Activated naive CD8-positive, alpha-beta T cell treated with anti-CD3 and anti-CD28 coated beads, Interleukin-2, amount 10 ng/mL, durations not matched to agents 7 days and 5 days (primary cell): ENCODE results near the gene METTL3. TPM values are rescaled to one million over a fixed set of nuclear protein-coding genes. Genes with fewer than 3 reads are reported as not detected.
"Not testable (repeated sequence)": the region's sequence is repeated elsewhere in the genome, so short reads cannot be mapped to it uniquely, and the experiment has no call there.

Experiments used
- ATAC-seq: fragments of 150-1000 bp; cut with Tn5 transposase; one replicate; pipeline ENCODE4 v1.10.0; 2021; ENCODE audit warnings: low read depth, moderate library complexity
- POLR2A ChIA-PET: fragments of 350-600 bp; sonication (Branson Sonifier 250); formaldehyde crosslinking; loops from one replicate; lab custom pipeline; 2021; ENCODE audit warnings: antibody characterized with exemption; lab: Charles Lee
- DNase-seq: peaks from one replicate; pipeline ENCODE4 v3.0.0; 2021
- H3K27ac Mint-ChIP-seq: one replicate; pipeline ENCODE4 v1.8.0; 2022; ENCODE audit warnings: mild to moderate bottlenecking, mixed read lengths
- H3K27me3 Mint-ChIP-seq: one replicate; pipeline ENCODE4 v1.8.0; 2022; ENCODE audit warnings: mild to moderate bottlenecking, moderate library complexity, mixed read lengths
- H3K36me3 Mint-ChIP-seq: one replicate; pipeline ENCODE4 v1.8.0; 2021; ENCODE audit warnings: mild to moderate bottlenecking, mixed read lengths
- H3K4me1 Mint-ChIP-seq: one replicate; pipeline ENCODE4 v1.8.0; 2021; ENCODE audit warnings: mixed read lengths
- H3K4me3 Mint-ChIP-seq: one replicate; pipeline ENCODE4 v1.8.0; 2022; ENCODE audit warnings: mild to moderate bottlenecking, moderate library complexity, mixed read lengths
- H3K9me3 Mint-ChIP-seq: one replicate; pipeline ENCODE4 v1.8.0; 2021; ENCODE audit warnings: mixed read lengths
- total RNA-seq, 2 experiments: library from RNA; stranded (reverse); gene quantifications; one replicate each; pipeline ENCODE4 v1.2.3, GENCODE V29; 2021

METTL3 gene
- total RNA-seq = 10 to 100 TPM; 89.2 to 90.9 TPM

DNA sequence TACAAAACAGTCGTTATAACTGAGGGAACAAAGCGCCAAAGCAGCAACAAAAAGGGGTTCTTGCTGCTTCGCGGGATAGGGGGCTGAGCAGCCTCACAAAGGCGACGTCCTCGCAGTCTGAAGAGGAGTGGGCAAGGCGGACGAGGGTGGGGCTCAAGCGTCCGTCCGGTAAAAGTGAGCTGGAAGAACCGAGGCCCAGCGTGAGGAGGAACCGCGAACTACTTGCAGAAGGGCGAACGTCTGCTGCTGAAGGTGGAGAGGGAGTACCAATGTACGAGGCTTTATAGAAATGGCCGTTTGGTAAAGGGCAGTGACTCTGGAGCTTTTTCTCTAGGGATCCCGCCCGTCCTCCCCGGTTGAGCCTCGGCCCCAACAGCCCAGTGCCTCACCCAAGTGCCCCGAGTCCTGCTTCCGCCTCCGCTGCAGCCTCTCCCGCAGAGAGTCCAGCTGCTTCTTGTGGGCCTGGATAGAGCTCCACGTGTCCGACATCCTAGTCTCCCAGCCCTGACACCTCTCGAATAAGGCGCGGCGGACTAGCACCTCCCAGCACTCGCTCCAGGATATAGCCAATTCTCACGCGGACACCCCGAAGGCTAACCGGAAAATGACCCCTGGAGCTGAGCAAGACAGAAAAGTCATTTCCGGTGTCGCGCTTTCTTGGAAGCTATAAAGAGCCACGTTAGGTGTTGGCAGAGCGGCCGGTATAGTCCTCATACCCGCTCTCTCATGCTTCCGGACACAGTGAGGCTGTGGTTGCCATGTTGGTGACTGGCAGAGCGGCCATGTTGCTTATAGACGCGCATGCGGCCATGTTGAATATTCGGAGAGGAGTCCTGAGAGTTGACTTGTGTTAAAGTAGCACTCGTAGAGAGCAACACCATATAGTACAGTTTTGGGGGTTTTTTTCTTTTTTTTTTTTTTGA, at the start of gene METTL3:
TSS of gene METTL3 (minus strand) at position 606 of the 923 bp plus-strand sequence. CDS start at position 489, 117 bp downstream.
- peak; percentile 100 for ATAC-seq
- H3K4me1 Mint-ChIP-seq = peaks cover 21% of the 10 kb centered on the region

DNA sequence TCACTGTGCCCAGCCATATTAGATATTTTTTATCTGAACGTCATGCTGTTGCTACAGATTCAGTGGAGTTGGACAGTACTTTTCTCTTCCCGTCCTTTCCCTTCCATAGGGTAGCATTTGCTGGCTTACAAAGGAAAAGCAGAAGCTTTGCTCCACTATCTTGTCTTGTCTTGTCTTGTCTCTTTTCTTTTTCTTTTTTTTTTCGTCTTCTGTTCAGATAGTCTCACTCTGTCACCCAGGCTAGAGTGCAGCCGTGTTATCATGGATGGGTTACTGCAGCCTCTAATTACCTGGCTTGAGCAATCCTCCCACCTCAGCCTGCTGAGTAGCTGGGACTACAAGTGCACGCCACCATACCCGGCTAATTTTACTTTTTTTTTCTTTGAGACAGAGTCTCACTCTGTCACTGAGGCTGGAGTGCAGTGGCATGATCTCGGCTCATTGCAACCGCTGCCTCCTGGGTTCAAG, 47.6 kb upstream of the METTL3 start:
- Mint-ChIP-seq H3K27ac (no peak overlapping the region), H3K4me3 (no peak overlapping the region)

More for the DNA sequence above, at the start of gene METTL3:
- Mint-ChIP-seq H3K9me3 (no peaks in the 10 kb centered on the region), H3K4me3 (peak within 1 kb of the TSS; percentile 95), H3K36me3 (peaks cover 13% of the 10 kb centered on the region), H3K27ac (peak within 1 kb of the TSS; percentile 96), H3K27me3 (peaks cover 5% of the 10 kb centered on the region)
- POLR2A ChIA-PET = interaction anchor here (0.6 to 5.2 kb wide), 13 partner anchors 9 to 1547 kb away, joined by 3 to 48 read pairs (median 5); partner anchors contain the start of genes CHD8, DAD1, RAB2B and SALL2
- peak; percentile 83 for DNase-seq

DNA sequence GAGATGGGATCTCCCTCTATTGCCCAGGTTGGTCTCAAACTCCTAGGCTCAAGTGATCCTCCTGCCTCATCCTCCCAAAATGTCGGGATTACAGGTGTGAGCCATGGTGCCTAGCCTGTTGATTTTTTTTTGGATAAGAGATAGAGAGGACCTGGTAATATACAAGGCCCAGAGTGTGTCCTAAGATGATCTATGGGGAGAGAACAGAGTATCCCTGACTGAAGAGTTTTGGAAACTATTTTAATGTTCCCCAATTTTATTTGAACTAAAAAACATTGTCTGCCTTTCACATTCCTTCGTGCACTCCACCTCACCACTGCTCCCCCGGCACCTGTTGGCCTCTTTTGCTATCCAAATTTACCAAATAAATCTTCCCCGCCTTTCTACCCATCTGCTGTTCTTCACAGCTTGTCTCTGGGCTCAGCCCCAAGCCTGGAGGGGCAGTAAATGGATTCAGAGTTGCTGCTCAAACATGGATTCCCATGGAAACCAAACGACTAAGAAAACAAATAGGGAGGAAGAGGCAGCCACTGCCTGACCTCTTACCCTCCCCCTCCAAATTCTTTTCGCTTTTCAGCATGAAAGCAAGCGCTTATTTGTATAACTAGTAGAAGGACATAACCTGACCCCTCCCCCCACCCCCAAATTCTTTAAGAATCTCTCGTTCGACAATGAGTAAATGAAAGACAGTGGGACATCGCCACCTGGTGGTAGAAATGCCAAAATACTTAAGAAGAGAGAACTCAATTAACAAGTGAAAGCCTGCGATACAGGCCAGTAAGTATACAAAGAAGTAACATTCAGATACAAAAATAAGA, 46.2 kb upstream of the METTL3 start:
- Mint-ChIP-seq H3K4me1 (peaks cover 6% of the 10 kb centered on the region), H3K36me3 (no peaks in the 10 kb centered on the region), H3K4me3 (peak overlapping the region; percentile 27), H3K9me3 (no peaks in the 10 kb centered on the region), H3K27me3 (peaks cover 8% of the 10 kb centered on the region), H3K27ac (peak overlapping the region; percentile 2)
- peak; percentile 36 for DNase-seq
- ATAC-seq = no peak
- POLR2A ChIA-PET = interaction anchor here (1.1 to 1.4 kb wide), 3 partner anchors 27 to 63 kb away, joined by 3 to 6 read pairs (median 3); no protein-coding TSS in a partner anchor

More for the DNA sequence above, 47.6 kb upstream of the METTL3 start:
- H3K27me3 Mint-ChIP-seq = peaks cover 7% of the 10 kb centered on the region
- H3K9me3 Mint-ChIP-seq = no peaks in the 10 kb centered on the region
- POLR2A ChIA-PET = no interaction called here
- no peaks in the 10 kb centered on the region for H3K36me3 Mint-ChIP-seq
- H3K4me1 Mint-ChIP-seq = peaks cover 6% of the 10 kb centered on the region
- ATAC-seq (no peak), DNase-seq (no peak)

DNA sequence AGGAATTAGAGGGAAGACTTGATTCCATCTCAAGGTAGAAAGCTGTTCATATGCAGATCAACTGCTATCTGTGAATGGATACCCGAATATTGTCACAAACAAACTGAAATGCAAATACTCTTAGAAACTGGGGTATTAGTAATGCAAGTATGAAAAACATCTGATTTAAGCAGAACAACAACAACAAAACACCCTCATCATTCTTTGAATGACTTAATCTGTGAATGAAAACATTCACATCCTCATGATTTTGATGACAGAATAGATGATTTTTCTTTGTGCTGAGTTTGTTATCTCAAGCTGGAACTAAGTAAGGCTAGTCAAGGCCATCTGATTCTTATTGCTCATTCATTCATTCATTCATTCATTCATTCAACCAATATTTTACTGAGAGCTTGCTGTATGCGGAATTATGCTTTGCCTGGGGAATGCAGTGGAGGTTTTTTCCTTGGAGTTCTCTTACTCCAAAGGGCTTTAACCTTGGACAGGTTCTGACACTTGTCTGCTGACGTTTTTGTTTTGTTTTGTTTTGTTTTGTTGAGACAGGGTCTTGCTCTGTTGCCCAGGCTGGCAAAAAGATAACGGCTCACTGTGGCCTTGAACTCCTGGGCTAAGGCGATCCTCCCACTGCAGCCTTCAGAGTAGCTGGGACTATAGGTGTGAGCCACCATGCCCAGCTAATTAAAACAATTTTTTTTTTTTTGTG, 45.4 kb upstream of the METTL3 start:
- Mint-ChIP-seq H3K27me3 (peaks cover 5% of the 10 kb centered on the region), H3K27ac (no peak overlapping the region), H3K9me3 (no peaks in the 10 kb centered on the region), H3K4me1 (peaks cover 6% of the 10 kb centered on the region), H3K4me3 (no peak overlapping the region), H3K36me3 (no peaks in the 10 kb centered on the region)
- POLR2A ChIA-PET = interaction anchor here (0.7 to 1.4 kb wide), 5 partner anchors 26 to 80 kb away, joined by 3 to 6 read pairs (median 3); partner anchors contain the start of genes RAB2B and TOX4
- DNase-seq = no peak
- ATAC-seq = no peak

DNA sequence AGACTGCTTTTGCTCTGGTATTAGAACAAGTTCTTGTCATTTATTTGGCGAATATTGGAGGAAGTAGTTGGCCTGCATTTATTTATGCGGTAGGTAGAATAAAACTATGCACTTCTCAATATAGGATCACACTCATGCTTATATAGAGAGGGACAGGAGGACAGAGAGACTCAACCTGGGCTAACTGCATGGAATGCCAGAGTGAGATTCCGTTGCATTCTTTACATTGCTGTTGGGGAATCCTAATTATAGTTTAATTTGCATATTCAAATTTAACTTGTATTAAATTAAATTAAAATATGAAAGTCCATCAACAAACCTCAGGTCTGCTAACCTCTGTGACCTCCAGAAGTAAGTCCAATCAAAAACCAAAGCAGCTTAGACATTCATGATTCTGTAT, 42.1 kb upstream of the METTL3 start:
- peaks cover 6% of the 10 kb centered on the region for H3K4me1 Mint-ChIP-seq
- H3K4me3 Mint-ChIP-seq = no peak overlapping the region
- ATAC-seq (no peak), DNase-seq (no peak)
- POLR2A ChIA-PET = interaction anchor here (0.7 kb wide), 1 partner anchor 1454 kb away, joined by 3 read pairs; no protein-coding TSS in a partner anchor
- H3K9me3 Mint-ChIP-seq = no peaks in the 10 kb centered on the region
- no peaks in the 10 kb centered on the region for H3K36me3 Mint-ChIP-seq
- H3K27ac Mint-ChIP-seq = no peak overlapping the region
- H3K27me3 Mint-ChIP-seq = peaks cover 5% of the 10 kb centered on the region

DNA sequence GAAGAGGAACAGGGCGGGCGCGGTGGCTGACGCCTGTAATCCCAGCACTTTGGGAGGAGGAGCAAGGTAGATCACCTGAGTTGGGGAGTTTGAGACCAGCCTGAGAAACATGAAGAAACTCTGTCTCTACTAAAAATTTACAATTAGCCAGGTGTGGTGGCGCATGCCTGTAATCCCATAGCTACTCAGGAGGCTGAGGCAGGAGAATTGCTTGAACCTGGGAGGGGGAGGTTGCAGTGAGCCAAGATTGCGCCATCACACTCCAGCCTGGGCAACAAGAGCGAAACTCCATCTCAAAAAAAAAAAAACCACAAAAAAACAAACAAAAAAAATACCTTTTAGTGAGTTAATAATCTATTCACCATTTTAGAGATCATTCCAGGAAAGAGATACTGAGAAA, 33.4 kb upstream of the METTL3 start:
- H3K4me3 Mint-ChIP-seq, H3K9me3 Mint-ChIP-seq: not testable (repeated sequence)

DNA sequence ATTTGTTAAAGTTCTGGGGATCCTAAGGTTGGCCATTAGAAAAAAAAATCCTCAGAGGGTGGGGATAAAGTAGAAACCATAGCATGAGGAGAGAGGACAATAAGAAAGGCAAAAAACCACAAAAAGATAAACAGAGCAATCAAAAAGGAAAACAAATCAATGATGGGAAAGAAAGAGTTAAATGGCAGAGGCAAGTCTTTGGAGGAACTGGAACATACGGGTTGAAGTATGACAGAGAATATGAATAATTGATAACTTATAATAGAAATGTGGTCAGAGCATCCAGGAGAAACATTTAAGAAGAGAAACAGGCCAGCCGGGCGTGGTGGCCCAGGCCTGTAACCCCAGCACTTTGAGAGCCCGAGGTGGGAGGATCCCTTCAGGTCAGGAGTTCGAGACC, 32.8 kb upstream of the METTL3 start:
- Mint-ChIP-seq H3K9me3 (no peaks in the 10 kb centered on the region), H3K27ac (no peak overlapping the region), H3K4me1 (no peaks in the 10 kb centered on the region), H3K36me3 (no peaks in the 10 kb centered on the region), H3K4me3 (no peak overlapping the region), H3K27me3 (peaks cover 8% of the 10 kb centered on the region)
- DNase-seq (no peak), ATAC-seq (no peak)
- POLR2A ChIA-PET = no interaction called here

More for the DNA sequence above, 33.4 kb upstream of the METTL3 start:
- H3K36me3 Mint-ChIP-seq, POLR2A ChIA-PET, DNase-seq, H3K27me3 Mint-ChIP-seq, H3K27ac Mint-ChIP-seq, ATAC-seq, H3K4me1 Mint-ChIP-seq: not testable (repeated sequence)

DNA sequence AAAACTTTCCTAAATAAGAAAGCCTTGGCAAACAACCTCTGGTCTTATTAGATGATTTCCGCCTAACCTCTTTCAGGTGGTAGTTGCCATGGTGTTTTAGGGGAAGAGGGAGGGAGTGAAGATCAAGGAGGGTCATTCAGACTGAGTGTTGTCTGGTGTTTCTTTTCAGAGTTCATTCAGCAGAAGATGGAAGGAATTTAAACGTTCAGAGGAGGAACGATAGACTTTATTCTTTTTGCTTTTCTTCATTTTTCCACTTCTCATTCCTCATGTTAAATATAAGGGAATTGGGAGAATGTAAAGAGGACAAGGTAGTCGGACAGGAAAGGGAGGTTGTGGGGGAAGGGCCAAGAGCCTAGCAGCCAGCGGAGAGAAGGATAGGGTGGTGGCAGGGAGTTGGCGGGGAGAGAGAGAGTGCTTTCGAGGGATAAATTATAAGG, 32.4 kb upstream of the METTL3 start:
- POLR2A ChIA-PET = no interaction called here
- Mint-ChIP-seq H3K27ac (no peak overlapping the region), H3K27me3 (peaks cover 12% of the 10 kb centered on the region)

DNA sequence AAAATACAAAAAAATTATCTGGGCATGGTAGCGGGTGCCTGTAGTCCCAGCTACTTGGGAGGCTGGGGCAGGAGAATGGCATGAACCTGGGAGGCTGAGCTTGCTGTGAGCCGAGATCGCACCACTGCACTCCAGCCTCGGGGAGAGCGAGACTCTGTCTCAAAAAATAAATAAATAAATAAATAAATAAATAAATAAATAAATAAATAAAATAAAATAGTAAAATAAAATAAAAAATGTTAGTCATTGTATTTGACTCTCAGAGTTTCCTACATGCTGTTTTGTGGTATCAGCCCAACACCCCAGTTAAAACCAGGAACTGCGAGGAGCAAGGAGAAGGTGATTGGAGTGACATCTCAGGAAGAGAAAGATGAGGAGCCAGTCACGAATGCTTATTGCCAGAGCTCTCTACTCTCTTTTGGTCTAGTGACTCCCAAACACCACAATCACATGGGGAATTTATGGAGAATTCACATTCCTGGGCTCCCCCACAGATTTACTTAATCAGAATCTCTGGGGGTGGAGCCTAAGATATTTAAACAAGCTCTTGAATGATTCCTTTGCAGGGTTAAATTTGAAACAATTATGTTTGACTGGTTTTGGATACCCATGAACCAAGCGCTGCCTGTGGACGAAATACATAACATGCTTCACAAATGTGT, 30.4 kb upstream of the METTL3 start:
- Mint-ChIP-seq H3K36me3 (peaks cover 3% of the 10 kb centered on the region), H3K4me3 (no peak overlapping the region), H3K27me3 (peaks cover 24% of the 10 kb centered on the region), H3K27ac (no peak overlapping the region), H3K9me3 (no peaks in the 10 kb centered on the region), H3K4me1 (peaks cover 5% of the 10 kb centered on the region)
- DNase-seq (no peak), ATAC-seq (no peak)
- POLR2A ChIA-PET = no interaction called here

More for the DNA sequence above, 32.4 kb upstream of the METTL3 start:
- DNase-seq (no peak), ATAC-seq (no peak)
- H3K9me3 Mint-ChIP-seq = no peaks in the 10 kb centered on the region
- no peak overlapping the region for H3K4me3 Mint-ChIP-seq
- H3K36me3 Mint-ChIP-seq = no peaks in the 10 kb centered on the region
- no peaks in the 10 kb centered on the region for H3K4me1 Mint-ChIP-seq

DNA sequence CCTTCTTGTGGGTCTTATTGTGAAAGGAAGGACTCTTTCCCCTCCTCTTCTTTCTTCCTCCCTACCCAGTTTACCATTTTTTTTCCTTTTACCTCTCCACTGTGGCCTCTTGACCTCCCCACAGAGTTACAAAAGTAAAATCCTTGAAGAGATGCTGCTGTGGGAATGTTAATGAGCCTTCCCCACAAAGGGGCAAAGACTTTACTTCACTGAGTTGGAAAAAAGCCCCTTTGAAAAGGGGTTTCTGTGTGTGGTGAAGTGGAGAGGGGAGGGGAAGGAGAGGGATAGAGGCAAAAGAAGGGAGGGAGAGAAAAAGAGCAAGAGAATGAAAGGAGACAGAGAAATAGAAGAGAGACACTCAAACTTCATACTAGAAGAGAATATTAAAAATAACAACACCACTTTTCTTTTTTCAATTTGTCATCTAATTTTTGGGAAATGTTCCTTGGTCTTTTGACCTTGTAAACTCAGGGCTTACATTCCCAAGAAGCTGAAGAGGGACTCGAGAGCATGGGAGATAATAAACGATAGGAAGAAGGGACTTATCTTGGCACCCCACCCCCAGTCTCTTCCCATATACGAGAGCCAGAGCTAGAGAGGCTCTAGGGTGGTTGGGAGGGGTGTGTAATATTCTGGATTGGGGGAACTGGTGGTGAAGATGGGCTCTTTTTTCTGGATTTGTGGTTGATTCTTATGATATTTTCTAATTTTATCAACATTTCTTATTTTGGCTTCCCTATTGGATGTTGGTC, 28.2 kb upstream of the METTL3 start:
- Mint-ChIP-seq H3K9me3 (no peaks in the 10 kb centered on the region), H3K27ac (no peak overlapping the region), H3K4me3 (no peak overlapping the region), H3K4me1 (peaks cover 8% of the 10 kb centered on the region), H3K27me3 (peaks cover 41% of the 10 kb centered on the region), H3K36me3 (peaks cover 3% of the 10 kb centered on the region)
- DNase-seq (no peak), ATAC-seq (no peak)
- POLR2A ChIA-PET = no interaction called here

DNA sequence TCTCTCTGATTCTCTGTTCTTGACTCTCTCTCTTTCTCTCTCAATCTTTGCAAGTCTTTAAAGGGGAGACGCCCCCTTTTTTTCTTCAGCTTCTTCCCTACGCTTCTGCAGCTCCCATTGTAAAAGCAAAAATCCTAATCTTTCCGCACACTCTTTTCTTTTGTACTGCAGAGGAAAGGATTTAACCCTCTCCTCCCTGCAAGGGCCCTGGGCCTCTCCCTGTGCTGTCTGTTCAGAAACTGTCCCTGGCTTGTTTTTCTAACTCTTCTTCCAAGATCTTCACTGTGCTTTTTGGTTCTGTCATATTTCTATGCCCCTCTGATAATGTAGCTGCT, 25.9 kb upstream of the METTL3 start:
- Mint-ChIP-seq H3K36me3 (peaks cover 3% of the 10 kb centered on the region), H3K4me1 (peaks cover 8% of the 10 kb centered on the region), H3K27ac (no peak overlapping the region), H3K9me3 (no peaks in the 10 kb centered on the region), H3K27me3 (peaks cover 44% of the 10 kb centered on the region), H3K4me3 (peak overlapping the region; percentile 21)
- ATAC-seq (no peak), DNase-seq (no peak)
- POLR2A ChIA-PET = interaction anchor here (0.6 kb wide), 1 partner anchor 15 kb away, joined by 3 read pairs; no protein-coding TSS in a partner anchor
